Muscle of arm (tissue), 12 donors: ENCODE data around the gene ADAMTSL3. TPM values are rescaled to one million over a fixed set of nuclear protein-coding genes. Genes with fewer than 3 reads are reported as not detected.
"Not testable (repeated sequence)": the region's sequence is repeated elsewhere in the genome, so short reads cannot be mapped to it uniquely, and the experiment has no call there.

Source experiments
- DNase-seq: peaks from one replicate; pipeline ENCODE4 v3.0.0-alpha.2; 2013
- polyA plus RNA-seq, 12 donors: library from polyadenylated mRNA; unstranded; fragments of 120-200 nt; gene quantifications; one replicate each; pipeline ENCODE4 v1.2.1, GENCODE V29; 2013; ENCODE audit not compliant: insufficient read length in 12 of 12

ADAMTSL3 gene
- polyA plus RNA-seq, 12 donors = 25.4 to 55.1 (median 40.4) TPM; not detected in 1

DNA sequence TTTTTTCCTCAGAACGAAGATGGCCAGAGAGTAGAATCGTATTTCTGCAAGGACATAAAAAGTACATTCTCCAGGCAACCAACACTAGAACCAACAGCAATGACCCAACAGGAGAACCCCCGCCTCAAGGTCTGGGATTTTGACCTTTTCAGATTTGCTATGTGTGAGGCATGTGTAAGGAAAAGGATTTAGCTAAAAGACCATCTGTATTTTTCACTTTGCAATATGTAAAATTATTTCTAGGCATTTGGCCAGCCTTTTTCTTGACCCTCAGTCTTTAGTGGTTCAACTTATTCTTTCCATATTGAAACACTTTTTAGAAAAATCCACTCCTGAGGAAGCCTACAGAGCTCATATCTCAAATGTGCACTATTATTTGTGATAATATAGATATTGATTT lies 362.4 kb downstream of the ADAMTSL3 start:
- peak; percentile 49 for DNase-seq

DNA sequence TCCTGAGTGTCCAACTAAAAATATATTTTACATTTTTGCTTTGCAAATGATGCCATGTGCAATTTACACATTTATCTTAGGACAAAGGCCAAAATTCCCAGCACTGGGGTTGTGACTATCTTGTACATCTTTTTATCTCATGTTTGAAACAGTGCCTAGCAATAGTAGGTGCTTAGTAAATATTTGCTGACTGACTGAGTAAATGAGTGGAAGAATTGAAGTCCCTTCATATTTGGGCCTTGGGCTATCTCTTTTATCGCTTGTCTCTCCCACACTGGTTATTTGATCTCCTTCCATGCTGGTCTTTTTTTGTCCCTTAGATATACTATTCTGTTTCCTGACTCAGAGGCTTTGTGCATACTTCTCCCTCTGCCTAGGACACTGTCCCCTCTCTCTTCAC lies 368.6 kb downstream of the ADAMTSL3 start:
- no peak for DNase-seq

DNA sequence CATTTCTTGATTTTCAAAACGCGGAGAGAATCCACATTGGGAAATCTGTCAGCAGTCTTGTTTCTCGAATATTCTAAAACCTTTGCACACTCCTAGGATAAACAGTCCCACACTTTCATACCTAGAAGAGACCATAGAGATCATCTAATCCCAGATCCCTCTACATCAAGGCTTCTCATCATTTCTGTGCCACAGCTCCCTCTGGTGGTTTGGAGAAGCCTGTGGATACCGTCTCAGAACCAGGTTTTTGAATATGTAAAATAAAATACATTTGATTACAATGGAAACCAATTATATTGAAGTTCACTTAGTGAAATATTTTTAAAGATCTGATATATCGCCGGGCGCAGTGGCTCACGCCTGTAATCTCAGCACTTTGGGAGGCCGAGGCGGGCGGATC lies 369.7 kb downstream of the ADAMTSL3 start:
- no peak for DNase-seq

DNA sequence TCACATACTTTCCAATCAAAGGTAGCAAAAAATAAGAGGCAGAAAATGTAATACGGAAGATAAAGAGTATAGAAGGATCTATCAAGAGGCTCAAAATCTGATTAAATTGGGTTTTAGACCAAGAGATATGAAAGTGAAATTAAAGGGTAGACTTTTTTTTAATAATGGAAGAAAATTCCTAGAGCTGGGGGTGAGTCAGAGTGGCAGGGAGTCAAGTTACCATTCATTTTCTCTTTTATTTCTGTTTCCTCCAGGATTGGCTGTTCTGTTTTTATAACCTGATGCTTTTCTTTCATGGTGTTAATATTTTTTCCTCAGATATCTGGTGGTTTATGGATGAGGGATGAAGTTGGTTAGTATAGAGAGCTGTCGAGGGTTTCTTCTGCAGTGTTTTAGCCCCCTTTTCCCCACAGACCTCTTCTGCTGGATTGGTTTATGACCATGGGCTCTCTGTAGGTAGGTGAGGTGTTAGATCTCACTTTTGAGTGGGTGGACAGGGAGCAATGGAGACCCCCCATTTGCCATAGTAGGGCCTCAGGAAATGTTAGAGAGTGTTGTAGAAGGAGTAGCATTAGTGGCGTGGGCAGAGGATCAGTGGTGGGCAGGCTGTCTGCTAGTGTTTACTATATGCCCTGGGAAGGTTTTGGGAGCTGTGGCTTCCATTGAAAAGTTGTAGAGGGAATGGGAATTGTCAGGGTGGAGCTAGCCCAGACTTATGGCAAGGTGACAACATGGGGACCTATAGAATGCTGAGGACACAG lies 380.1 kb downstream of the ADAMTSL3 start:
- no peak for DNase-seq

DNA sequence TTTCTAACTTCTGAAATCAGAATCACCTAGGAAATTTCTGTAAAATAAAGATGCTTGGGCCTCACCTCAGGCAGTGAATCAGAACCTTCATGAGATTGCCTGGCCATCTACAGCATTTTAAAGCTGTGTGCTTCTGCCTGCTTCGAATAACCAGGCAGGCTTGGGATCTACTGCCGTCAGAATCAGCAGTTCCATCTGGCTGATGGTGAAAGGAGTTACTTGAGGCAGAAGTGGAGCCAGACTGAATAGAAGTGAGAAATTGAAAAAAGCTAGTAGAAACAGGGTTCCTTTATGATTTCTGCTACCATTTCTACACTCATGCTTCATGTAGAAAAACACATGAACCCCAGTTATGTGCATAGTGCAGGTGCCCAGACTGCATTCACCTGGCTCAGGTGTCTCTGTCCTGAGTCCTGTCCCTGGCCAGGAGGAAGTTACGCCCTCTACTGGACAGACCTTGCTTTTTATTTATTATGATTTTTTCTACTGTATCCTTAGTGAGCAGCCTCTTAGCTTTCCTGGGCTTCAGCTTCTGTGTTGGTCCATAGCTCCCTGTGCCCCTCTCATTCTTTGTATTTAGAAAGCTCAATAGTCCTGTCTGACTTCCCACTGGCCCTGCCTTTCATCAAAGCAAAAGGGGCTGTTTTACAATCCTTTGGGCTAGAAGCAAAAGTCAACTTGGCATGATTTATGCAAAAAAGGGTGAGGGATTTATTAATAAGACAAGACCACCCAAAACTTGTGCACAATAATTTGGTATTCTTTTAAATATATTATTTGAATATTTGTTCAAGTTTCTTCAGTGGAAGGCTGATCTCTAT lies 380.9 kb downstream of the ADAMTSL3 start:
- DNase-seq = no peak

DNA sequence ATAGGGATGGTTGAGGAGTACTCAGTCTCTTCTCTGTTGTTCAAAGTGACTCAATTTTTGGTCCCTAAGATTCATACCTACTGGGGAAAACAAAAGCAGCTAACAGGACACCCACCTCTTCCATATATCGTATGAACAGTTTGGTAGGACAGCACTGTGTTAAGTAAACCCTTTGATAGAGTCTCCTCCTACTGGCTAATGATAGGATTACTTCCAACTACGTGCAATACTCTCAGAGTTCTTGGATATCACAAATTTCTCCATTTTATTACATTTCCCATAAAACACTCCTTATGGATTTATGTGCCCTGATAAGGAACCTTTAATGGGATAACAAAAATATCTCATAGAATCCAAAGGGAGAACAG lies 381.5 kb downstream of the ADAMTSL3 start:
- no peak for DNase-seq

DNA sequence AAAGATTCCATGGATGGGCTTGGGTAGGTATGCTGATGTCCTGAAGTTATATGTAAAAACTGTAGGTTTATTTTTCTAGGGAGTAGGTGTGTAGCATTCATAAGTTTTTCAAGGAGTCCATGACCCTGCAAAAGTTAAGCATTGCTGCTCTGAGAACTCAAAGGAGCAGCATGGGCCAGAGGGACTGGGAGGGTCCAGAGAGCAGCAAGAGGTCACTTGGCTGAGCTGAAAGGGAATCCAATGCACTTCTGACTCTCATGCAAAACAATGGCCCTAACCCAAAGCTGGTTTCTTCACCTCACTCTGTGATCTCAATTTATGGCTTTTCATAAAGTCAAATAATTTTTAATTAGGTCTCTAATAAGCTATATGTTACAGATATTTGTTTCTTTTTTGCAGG lies 383.4 kb downstream of the ADAMTSL3 start:
- DNase-seq = no peak

DNA sequence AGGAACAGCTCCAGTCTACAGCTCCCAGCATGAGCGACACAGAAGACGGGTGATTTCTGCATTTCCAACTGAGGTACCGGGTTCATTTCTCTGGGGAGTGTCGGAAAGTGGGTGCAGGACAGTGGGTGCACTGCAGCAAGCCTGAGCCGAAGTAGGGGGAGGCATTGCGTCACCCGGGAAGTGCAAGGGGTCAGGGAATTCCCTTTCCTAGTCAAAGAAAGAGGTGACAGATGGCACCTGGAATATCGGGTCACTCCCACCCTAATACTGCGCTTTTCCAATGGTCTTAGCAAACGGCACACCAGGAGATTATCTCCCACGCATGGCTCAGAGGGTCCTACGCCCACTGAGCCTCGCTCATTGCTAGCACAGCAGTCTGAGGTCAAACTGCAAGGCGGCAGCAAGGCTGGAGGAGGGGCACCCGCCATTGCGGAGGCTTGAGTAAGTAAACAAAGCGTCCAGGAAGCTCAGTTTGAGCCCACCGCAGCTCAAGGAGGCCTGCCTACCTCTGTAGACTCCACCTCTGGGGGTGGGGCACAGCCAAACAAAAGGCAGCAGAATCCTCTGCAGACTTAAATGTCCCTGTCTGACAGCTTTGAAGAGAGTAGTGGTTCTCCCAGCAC lies 388.6 kb downstream of the ADAMTSL3 start:
- DNase-seq = not testable (repeated sequence)

DNA sequence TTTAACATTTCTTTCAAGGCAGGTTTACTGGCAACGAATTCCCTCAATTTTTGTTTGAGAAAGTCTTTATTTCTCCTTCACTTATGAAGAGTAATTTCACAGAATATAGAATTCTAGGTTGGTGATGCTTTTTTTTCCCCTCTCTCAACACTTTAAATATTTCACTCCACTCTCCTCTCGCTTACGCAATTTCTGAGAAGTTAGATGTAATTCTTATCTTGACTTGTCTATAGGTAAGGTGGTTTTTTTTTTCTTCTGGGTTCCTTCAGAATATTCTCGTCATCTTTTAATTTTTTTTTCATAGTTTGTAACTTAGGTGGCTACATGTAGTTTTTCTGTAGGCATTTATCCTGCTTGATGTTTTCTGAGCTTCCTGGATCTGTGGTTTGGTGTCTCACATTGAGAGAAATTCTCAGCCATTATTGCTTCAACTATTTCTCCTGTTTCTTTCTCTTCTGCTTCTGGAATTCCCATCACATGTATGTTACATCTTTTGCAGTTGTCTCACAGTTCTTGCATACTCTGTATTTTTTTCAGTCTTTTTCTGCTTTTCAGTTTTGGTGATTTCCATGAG lies 392.2 kb downstream of the ADAMTSL3 start:
- DNase-seq = no peak

DNA sequence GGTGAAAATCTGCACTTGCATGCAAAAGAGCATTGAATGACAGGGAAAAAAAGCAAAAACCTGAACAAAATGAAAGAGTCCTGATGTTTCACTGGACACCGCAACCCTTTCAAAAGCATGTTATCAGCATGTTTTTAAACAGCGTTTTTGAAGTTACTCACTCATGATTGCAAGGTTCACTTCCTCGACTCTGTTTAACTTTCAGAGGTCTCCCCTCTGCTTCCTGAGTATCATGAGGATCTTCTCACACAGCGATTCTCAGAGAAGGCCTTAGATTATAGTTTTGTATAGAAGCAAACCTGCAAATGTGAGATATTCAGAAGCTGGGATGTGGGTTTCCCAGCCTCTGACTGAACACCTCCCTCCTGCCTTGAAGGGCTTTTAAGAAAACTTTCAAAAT lies 395.6 kb downstream of the ADAMTSL3 start:
- not testable (repeated sequence) for DNase-seq

DNA sequence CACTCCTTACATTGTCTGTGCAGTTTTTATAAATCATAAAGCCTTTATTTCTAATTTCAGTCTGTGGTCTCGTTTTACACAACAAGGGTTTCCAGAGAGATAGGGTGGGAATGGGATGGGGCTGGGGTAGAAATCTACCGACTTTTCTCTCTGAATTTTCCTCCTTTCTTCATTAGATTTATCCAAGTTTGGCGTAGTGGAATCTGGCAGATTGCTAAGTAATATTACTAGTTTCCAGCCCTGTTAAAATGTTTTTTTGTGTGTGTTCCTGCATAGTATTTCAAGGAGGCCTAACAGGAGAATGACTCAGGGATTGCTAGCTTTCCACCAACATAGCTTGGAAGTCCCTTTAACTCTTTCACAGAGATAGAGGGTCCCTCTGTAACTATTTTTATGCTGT lies 396.2 kb downstream of the ADAMTSL3 start:
- no peak for DNase-seq

DNA sequence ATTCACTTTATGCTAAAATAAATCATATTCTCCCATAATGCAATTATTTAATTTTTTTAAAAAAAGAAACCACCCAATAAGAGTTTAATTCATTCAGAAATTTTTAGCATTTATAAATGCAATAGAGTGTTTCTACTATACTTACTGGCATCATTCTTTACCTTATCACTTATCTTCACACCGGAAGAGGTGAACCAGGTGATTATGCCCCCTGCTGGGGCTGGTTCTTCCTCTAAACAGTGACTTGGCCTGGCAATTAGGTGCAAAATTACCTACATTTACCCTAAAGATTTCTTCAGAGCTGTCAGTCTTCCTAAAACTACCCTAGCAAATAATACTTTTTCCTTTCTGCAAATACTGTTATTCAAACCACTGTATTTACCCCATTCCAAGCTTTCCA lies 397.2 kb downstream of the ADAMTSL3 start:
- not testable (repeated sequence) for DNase-seq

DNA sequence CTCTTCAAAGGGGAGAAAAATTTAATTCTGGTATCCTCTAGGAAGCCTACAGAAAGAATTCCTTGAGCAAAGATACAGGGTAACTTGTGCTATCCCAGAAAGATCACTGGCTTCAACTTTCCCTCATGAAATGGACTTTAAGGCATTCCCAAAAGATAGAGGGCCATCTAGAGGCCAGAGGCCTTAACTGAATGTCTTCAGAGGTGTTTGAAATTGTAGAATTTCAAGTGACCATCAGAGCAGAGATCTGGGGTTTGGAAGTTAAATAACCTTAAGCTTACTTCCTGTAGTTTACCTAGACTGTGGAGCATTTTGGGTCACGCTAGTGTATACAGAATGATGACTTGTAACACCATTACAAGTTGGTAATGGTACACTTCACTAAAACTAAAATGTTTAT lies 400.6 kb downstream of the ADAMTSL3 start:
- not testable (repeated sequence) for DNase-seq

DNA sequence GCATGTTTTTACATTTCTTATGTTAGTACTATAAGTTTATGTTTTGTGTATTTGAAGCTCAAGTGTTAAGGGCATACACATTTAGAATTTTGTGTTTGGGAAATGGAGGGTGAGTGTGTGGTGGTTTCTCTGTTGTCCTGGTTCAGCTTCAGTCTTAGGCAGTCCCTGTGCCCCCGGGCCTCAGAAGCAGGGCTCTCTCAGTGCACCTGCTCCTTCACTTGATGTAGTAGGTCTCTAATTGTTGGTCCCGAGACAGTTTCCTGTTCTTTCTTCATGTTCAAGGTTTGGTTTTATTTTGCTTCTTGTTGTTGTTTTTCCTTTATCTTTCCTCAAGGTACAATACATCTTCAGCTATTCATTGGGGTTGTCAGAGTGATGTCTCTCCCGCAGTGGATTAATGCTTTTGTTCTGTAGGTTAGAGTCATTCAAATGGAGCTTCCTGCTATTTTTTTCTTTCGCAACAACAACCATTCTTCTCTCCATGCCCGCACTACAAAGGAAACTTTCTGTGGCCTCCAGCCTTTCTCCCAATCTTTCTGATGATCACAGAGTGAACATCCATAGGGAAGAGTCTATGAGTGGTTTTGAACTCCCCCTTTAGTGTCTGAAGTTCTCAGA lies 403.9 kb downstream of the ADAMTSL3 start:
- DNase-seq = no peak

DNA sequence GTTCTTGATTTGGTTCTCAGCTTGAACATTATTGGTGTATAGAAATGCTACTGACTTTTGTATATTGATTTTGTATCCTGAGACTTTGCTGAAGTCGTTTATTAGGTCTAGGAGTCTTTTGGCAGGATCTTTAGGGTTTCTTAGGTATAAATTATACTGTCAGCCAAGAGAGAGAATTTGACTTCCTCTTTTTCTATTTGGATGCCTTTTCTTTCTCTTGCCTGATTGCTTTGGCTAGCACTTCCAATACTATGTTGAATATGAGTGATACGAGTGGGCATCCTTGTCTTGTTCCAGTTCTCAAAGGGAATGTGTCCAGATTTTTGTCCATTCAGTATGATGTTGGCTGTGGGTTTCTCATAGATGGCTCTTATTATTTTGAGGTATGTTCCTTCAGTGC lies 409.8 kb downstream of the ADAMTSL3 start:
- DNase-seq = not testable (repeated sequence)

DNA sequence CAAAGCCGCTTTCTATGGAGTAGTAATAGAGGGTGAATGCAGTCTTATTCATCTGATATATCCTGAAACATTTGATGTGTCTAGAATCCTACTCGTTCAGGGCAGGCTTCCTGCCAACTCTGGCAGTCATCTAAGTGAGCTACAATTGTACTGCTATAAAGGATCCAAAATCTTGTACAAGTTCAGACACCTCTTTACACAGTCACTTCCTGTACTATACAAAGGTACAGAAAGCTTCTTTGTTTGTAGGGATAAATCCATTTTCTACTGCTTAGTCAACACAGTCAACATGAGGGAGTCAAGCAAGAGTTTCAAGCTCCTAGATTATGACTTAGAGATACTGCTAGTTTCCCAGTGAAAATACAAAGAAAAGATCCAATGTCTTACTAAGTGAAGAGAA lies 414.8 kb downstream of the ADAMTSL3 start:
- DNase-seq = not testable (repeated sequence)

DNA sequence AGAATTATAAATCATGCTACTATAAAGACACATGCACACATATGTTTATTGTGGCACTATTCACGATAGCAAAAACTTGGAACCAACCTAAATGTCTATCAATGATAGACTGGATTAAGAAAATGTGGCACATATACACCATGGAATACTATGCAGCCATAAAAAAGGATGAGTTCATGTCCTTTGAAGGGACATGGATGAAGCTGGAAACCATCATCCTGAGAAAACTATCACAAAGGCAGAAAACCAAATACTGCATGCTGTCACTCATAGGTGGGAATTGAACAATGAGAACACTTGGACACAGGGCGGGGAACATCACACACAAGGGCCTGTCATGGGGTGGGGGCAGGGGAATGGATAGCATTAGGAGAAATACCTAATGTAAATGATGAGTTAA lies 424.1 kb downstream of the ADAMTSL3 start:
- not testable (repeated sequence) for DNase-seq

DNA sequence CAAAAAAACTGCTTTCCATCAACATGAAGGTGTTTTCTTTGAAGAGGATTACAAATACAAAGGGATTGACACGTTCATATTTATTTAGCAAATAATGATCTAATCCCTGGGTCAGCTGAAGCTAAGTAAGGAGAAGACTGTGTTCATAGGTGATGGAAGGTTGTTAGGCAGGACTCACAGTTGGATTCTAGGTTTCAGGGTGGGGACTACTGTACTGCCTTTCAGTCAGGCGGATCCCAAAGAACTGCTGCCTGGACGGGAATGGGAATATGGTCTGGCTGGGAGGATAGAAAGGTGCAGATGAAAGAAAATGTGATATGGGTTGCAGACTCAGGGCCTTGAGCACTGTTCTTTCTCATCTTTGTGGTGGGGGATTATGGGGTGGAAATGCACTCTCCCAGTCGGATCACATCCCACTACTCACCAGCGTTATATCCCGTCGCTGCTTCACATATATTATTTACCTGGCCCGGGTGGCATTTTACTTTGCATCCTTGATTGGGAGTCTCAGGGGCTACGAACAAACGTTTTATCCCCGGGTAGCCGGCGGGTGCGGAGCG lies 425.5 kb downstream of the ADAMTSL3 start:
- DNase-seq = not testable (repeated sequence)

DNA sequence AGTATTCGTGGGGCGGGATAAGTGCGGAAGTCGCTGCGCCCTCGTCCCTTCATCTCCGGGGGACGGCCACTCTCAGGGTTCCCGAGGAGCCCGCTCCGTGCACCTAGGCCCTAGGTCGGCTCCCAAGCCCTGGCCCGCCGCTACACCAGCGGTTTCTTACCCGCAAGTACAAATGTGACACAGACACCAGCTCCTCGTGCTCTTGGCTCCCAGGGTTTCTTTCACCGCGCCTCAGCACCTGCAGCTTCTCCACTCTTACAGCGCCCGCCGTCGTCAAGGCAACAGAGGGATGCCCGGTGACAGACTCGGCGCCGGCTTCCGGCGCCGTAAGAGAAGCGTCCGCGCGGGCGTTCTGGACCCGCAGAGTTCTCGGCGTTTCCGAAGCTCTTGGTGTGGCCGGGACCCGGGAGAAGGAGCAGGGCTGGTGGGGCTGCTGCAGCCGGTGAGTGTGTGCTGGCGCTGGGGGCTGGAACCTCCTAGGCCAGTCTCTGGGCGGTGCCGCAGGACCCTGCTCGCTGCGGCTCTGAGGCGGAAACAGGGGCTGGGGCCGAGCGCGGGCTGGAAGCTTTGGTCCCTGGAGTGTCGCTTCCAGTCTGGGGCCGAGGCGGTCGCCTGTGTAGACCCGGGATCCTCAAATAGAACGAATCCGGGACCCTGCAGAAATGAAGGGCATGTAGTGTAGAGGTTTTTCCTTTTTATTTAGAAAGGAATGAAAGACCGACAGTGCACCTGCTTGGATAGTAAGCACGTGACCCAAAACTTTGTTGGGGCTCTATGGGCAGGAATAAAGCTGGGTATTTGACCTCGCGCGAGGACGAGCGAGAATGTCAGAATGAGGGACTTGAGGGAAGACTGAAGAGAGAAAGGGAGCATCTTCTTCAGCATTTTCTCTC lies 426.2 kb downstream of the ADAMTSL3 start:
- peak; percentile 40 for DNase-seq

DNA sequence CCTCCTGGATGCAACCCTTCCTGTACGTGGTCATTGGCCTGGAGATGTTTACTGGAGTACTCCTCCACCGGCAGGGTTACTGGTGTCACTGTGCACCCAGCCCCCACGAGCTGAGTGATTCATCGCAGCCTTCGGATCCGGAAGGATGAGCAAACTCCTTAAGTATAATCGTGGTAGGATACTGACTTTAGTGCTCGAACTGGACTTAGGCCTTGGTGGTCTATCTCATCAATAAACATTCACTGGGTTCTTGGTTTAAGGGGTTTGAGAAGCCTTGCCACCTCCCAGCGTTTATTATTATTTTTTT lies 426.8 kb downstream of the ADAMTSL3 start:
- DNase-seq = not testable (repeated sequence)
